SK-N-SH treated with all-trans-retinoic acid at 6 μM for 48 hours (cell line): ENCODE results near the gene ZNF660.

Source experiments
- ATAC-seq: fragments of 200-7000 bp; cut with Tn5 transposase; 3 replicates; pipeline ENCODE4 v1.9.1; 2020; ENCODE audit warnings: mild to moderate bottlenecking, moderate library complexity
- ARNTL ChIP-seq: fragments of 450-650 bp; formaldehyde crosslinking; IDR thresholded peaks from 2 replicates; pipeline ENCODE4 v1.5.0; 2020; ENCODE audit warnings: low read depth, mild to moderate bottlenecking, moderate library complexity, borderline replicate concordance
- CSDC2 ChIP-seq: fragments of 250-450 bp; sonication (Bioruptor Pico); IDR thresholded peaks from 2 replicates; pipeline ENCODE4 v1.5.0; 2020; ENCODE audit warnings: mild to moderate bottlenecking, moderate library complexity
- ESRRG ChIP-seq: fragments of 250-450 bp; sonication (Bioruptor Pico); IDR thresholded peaks from 2 replicates; pipeline ENCODE4 v1.6.1; 2021; ENCODE audit warnings: mild to moderate bottlenecking
- GLIS3 ChIP-seq: fragments of 250-450 bp; sonication (Bioruptor Pico); IDR thresholded peaks from 2 replicates; pipeline ENCODE4 v1.5.0; 2020; ENCODE audit warnings: mild to moderate bottlenecking, moderate library complexity
- OSR1 ChIP-seq: fragments of 250-450 bp; sonication (Bioruptor Pico); IDR thresholded peaks from 2 replicates; pipeline ENCODE4 v1.8.0; 2022; ENCODE audit warnings: moderate library complexity, mild to moderate bottlenecking, inconsistent platforms
- RARB ChIP-seq: fragments of 250-450 bp; sonication (Bioruptor Pico); IDR thresholded peaks from 2 replicates; pipeline ENCODE4 v1.8.0; 2021; ENCODE audit warnings: mild to moderate bottlenecking, moderate library complexity
- ZFP3 ChIP-seq: fragments of 250-450 bp; sonication (Bioruptor Pico); IDR thresholded peaks from 2 replicates; pipeline ENCODE4 v1.5.0; 2020; ENCODE audit warnings: mild to moderate bottlenecking, moderate library complexity
- ZFP30 ChIP-seq: fragments of 450-650 bp; formaldehyde crosslinking; IDR thresholded peaks from 2 replicates; pipeline ENCODE4 v1.5.0; 2022; ENCODE audit warnings: mild to moderate bottlenecking, moderate library complexity
- ZNF565 ChIP-seq: fragments of 450-650 bp; formaldehyde crosslinking; conservative IDR thresholded peaks from 2 replicates; pipeline ENCODE4 v1.5.0; 2020; ENCODE audit warnings: low read depth, mild to moderate bottlenecking, moderate library complexity
- ZNF70 ChIP-seq: fragments of 450-650 bp; formaldehyde crosslinking; IDR thresholded peaks from 2 replicates; pipeline ENCODE4 v1.5.0; 2020; ENCODE audit warnings: mild to moderate bottlenecking, moderate library complexity
- ZNF8 ChIP-seq: fragments of 450-650 bp; formaldehyde crosslinking; IDR thresholded peaks from 2 replicates; pipeline ENCODE4 v1.5.0; 2020; ENCODE audit warnings: mild to moderate bottlenecking, moderate library complexity
- TF ChIP-seq, protein P1 (sequence below): fragments of 250-450 bp; sonication (Bioruptor Pico); IDR thresholded peaks from 2 replicates; pipeline ENCODE4 v1.8.0; 2020; ENCODE audit warnings: mild to moderate bottlenecking, moderate library complexity, borderline replicate concordance
- TF ChIP-seq, protein P2 (sequence below): fragments of 250-450 bp; sonication (Bioruptor Pico); IDR thresholded peaks from 2 replicates; pipeline ENCODE4 v1.5.0; 2020; ENCODE audit warnings: mild to moderate bottlenecking, moderate library complexity
- TF ChIP-seq, protein P3 (sequence below): fragments of 250-450 bp; sonication (Bioruptor Pico); IDR thresholded peaks from 2 replicates; pipeline ENCODE4 v1.5.1; 2020; ENCODE audit warnings: low read depth, mild to moderate bottlenecking, moderate library complexity

Gene ZNF660

DNA sequence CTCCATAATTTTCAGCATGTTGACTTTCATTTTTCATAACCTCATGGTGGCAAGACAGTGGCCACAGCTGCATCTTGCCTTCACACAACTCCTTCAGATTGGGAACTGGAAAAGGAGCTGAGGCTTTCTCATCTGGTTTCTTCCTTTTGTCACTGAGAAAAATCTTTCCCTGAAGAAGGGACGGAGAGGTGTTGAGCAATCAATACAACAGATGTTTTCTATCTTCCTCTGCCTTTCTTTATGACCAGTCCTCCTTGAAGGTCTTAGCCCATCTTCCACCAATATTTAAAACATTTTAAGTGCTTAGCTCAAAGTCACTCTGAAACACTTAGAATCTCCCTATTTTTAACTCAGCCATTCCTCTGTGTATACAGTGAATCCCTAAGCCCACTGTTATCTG lies 11.9 kb downstream of the ZNF660 start:
- TF ChIP-seq, protein P1, sequence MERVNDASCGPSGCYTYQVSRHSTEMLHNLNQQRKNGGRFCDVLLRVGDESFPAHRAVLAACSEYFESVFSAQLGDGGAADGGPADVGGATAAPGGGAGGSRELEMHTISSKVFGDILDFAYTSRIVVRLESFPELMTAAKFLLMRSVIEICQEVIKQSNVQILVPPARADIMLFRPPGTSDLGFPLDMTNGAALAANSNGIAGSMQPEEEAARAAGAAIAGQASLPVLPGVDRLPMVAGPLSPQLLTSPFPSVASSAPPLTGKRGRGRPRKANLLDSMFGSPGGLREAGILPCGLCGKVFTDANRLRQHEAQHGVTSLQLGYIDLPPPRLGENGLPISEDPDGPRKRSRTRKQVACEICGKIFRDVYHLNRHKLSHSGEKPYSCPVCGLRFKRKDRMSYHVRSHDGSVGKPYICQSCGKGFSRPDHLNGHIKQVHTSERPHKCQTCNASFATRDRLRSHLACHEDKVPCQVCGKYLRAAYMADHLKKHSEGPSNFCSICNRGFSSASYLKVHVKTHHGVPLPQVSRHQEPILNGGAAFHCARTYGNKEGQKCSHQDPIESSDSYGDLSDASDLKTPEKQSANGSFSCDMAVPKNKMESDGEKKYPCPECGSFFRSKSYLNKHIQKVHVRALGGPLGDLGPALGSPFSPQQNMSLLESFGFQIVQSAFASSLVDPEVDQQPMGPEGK (CRISPR knock-in tag): no peak
- TF ChIP-seq OSR1 (CRISPR knock-in tag): no peak
- no peak for TF ChIP-seq GLIS3 (CRISPR knock-in tag)
- ATAC-seq: no peak

DNA sequence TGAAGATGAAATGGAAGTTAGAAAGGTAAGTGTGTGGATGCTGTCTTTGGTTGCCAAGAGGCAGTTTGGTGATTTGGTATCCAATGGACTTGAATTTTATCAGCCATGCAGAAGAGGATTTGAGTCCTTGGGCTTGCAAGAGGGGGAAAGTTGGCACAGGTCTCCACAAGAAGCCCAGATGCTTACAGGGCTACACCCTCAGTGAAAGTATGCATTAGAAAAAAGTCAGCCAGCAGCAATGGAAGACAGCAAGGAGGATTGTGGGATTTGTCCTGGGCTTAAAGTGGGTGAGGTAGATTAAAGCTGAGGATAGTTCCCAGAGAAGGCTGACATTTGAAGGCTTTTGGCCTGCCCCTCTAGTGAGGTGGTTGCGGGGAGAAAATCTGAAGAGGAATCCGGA lies 17.0 kb downstream of the ZNF660 start:
- no peak for TF ChIP-seq ZFP3 (CRISPR knock-in tag)
- TF ChIP-seq ARNTL (CRISPR knock-in tag): no peak
- no peak for TF ChIP-seq CSDC2 (CRISPR knock-in tag)
- ATAC-seq: no peak

DNA sequence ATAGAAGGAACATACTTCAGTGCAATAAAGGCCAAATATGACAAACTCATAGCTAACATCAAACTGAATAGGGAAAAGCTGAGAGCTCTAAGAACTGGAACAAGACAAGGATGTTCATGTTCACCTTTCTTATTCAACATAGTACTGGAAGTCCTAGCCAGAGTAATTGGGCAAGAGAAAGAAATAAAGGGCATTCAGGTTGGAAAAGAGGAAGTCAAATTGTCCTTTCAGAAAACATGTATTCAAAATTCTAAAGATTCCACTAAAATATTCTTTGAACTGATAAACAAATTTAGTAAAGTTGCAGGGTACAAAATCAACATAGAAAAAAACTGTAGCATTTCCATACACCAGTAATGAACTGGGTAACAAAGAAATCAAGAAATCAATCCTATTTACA lies 27.9 kb downstream of the ZNF660 start:
- no peak for ATAC-seq

DNA sequence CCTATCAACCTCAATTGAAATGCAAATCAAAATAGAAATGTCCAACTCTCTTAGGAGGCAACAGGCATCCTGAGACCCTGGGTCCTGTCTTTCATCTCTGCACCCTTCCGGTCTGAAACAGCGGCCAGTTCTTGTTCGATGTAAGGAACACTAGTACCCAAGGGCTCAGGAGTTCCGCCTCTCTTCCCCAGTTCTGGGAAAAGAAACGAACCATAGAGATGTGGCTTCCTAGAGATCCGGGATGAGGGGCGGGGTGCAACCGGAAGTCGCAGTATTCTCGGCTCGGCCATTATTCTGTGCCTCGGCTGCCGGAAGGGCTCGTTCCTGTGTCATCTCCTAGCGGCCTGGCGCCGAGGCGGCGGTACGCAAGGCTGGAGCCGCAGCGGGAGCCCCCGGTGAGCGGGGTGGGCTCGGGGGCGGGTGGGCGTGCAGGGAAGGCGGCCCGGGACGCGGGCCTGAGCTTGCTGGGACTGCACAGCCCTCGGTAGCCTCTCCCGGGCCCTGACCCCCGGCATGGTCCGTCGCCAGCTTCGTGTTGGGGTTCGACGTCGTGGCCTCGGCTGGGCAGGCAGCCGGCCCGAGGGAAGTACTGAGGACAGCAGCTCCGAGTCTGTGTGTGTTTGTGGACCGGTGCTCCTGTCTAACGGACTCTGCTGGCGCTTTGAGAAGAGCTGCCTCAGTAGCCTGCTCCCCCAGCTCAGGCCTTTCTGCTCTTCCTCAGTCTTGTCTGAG lies 40.2 kb downstream of the ZNF660 start, which contains the start of gene ZNF197:
TSS of gene ZNF197 (plus strand) at position 288 of the 732 bp plus-strand sequence. CDS start 4,119 bp downstream, outside the sequence.
- TF ChIP-seq, protein P2, sequence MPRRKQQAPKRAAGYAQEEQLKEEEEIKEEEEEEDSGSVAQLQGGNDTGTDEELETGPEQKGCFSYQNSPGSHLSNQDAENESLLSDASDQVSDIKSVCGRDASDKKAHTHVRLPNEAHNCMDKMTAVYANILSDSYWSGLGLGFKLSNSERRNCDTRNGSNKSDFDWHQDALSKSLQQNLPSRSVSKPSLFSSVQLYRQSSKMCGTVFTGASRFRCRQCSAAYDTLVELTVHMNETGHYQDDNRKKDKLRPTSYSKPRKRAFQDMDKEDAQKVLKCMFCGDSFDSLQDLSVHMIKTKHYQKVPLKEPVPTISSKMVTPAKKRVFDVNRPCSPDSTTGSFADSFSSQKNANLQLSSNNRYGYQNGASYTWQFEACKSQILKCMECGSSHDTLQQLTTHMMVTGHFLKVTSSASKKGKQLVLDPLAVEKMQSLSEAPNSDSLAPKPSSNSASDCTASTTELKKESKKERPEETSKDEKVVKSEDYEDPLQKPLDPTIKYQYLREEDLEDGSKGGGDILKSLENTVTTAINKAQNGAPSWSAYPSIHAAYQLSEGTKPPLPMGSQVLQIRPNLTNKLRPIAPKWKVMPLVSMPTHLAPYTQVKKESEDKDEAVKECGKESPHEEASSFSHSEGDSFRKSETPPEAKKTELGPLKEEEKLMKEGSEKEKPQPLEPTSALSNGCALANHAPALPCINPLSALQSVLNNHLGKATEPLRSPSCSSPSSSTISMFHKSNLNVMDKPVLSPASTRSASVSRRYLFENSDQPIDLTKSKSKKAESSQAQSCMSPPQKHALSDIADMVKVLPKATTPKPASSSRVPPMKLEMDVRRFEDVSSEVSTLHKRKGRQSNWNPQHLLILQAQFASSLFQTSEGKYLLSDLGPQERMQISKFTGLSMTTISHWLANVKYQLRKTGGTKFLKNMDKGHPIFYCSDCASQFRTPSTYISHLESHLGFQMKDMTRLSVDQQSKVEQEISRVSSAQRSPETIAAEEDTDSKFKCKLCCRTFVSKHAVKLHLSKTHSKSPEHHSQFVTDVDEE (CRISPR knock-in tag): no peak
- no peak for TF ChIP-seq ZFP30 (CRISPR knock-in tag)
- no peak for TF ChIP-seq ZFP3 (CRISPR knock-in tag)
- TF ChIP-seq, protein P3, sequence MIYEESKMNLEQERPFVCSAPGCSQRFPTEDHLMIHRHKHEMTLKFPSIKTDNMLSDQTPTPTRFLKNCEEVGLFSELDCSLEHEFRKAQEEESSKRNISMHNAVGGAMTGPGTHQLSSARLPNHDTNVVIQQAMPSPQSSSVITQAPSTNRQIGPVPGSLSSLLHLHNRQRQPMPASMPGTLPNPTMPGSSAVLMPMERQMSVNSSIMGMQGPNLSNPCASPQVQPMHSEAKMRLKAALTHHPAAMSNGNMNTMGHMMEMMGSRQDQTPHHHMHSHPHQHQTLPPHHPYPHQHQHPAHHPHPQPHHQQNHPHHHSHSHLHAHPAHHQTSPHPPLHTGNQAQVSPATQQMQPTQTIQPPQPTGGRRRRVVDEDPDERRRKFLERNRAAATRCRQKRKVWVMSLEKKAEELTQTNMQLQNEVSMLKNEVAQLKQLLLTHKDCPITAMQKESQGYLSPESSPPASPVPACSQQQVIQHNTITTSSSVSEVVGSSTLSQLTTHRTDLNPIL: no peak
- no peak for TF ChIP-seq RARB (CRISPR knock-in tag)
- no peak for TF ChIP-seq OSR1 (CRISPR knock-in tag)
- TF ChIP-seq ZNF8: no peak
- TF ChIP-seq, protein P1 (CRISPR knock-in tag): no peak
- no peak for TF ChIP-seq ESRRG (CRISPR knock-in tag)
- TF ChIP-seq ZNF565 (CRISPR knock-in tag): no peak
- no peak for TF ChIP-seq ARNTL (CRISPR knock-in tag)
- no peak for TF ChIP-seq ZNF70 (CRISPR knock-in tag)
- ATAC-seq: peak; percentile 99

More for the DNA sequence above, 27.9 kb downstream of the ZNF660 start:
- TF ChIP-seq, protein P2 (CRISPR knock-in tag): no peak
- TF ChIP-seq OSR1 (CRISPR knock-in tag): no peak
- TF ChIP-seq, all 23 proteins: peak for 0
